Endothelial cell of umbilical vein (primary cell): ENCODE measurements around the gene PPP3CA. TPM values are rescaled to one million over a fixed set of nuclear protein-coding genes. Genes with fewer than 3 reads are reported as not detected.

Experiments used
- BruUV-seq: library from RNA; stranded (reverse); fragments of 400-500 nt; replicated peaks from 2 replicates; lab custom pipeline; 2021; lab: Mats Ljungman, UMichigan
- CTCF ChIA-PET: fragments of 300-600, 350-600 bp; sonication (Branson Sonifier 250); formaldehyde crosslinking; loops from one replicate; lab custom pipeline; 2021; ENCODE audit warnings: antibody characterized with exemption, inconsistent platforms; lab: Charles Lee
- POLR2A ChIA-PET: fragments of 300-600, 350-600 bp; sonication (Branson Sonifier 250); formaldehyde crosslinking; loops from one replicate; lab custom pipeline; 2021; ENCODE audit warnings: antibody characterized with exemption, inconsistent platforms; lab: Charles Lee
- DNase-seq: peaks from one replicate; pipeline ENCODE4 v3.0.0-alpha.2; 2011; ENCODE audit warnings: low read depth, low spot score
- FAIRE-seq: peaks from 2 replicates; lab custom pipeline; 2011; peaks lifted over from hg19 to GRCh38; lab: Jason Lieb, UNC
- H2AFZ ChIP-seq: 2 replicates; pipeline ENCODE4 v1.6.0; 2012; ENCODE audit warnings: low read depth, low read length, control low read depth, inconsistent platforms
- H3K27ac ChIP-seq: 2 replicates; pipeline ENCODE4 v1.5.1; 2011; ENCODE audit warnings: low read depth, mild to moderate bottlenecking, control low read depth, low read length, moderate library complexity; ENCODE audit not compliant: insufficient read depth
- H3K27me3 ChIP-seq, 2 experiments: 2 replicates each; pipeline versions ENCODE4 v1.6.0 to v1.6.1; 2011; ENCODE audit warnings: low read length in 2 of 2, mixed read lengths in 1 of 2; ENCODE audit not compliant: control insufficient read depth in 2 of 2, insufficient read depth in 2 of 2
- H3K36me3 ChIP-seq, 2 experiments: 2 replicates in 1 of 2; 3 replicates in 1 of 2; pipeline ENCODE4 v1.5.1; 2011; ENCODE audit warnings: low read length in 2 of 2, mild to moderate bottlenecking in 1 of 2, moderate library complexity in 1 of 2; ENCODE audit not compliant: control insufficient read depth in 2 of 2, insufficient read depth in 2 of 2; ENCODE audit errors: extremely low read depth in 1 of 2
- H3K4me1 ChIP-seq: 3 replicates; pipeline ENCODE4 v1.5.1; 2011; ENCODE audit warnings: mild to moderate bottlenecking, low read length; ENCODE audit not compliant: control insufficient read depth, insufficient read depth; ENCODE audit errors: extremely low read depth
- H3K4me2 ChIP-seq: 2 replicates; pipeline ENCODE4 v1.6.1; 2011; ENCODE audit warnings: low read length, control low read depth, mixed read lengths; ENCODE audit not compliant: insufficient read depth
- H3K4me3 ChIP-seq, 3 experiments: fragments of 200-600 bp in 1 of 3; sonication (generic), shearing (Covaris generic) in 1 of 3; replicated peaks in 1 of 3; 2 replicates each; pipeline ENCODE4 v1.5.1; 2011 to 2016; ENCODE audit warnings: control low read depth in 3 of 3, low read length in 3 of 3, mild to moderate bottlenecking in 2 of 3, inconsistent platforms in 1 of 3, low read depth in 1 of 3, moderate library complexity in 1 of 3; ENCODE audit not compliant: insufficient read depth in 1 of 3
- H3K79me2 ChIP-seq: 2 replicates; pipeline ENCODE4 v1.6.0; 2012; ENCODE audit warnings: low read length, inconsistent platforms; ENCODE audit not compliant: control insufficient read depth, insufficient read depth
- H3K9ac ChIP-seq: replicated peaks from 2 replicates; pipeline ENCODE3; 2011; ENCODE audit warnings: low read length, control low read depth; ENCODE audit not compliant: insufficient read depth; ENCODE audit errors: extremely low read depth
- H3K9me1 ChIP-seq: replicated peaks from 3 replicates; pipeline ENCODE4 v1.6.0; 2011; ENCODE audit warnings: mild to moderate bottlenecking, low read length; ENCODE audit not compliant: control insufficient read depth, insufficient read depth; ENCODE audit errors: extremely low read depth
- H3K9me3 ChIP-seq: replicated peaks from 2 replicates; pipeline ENCODE4 v1.5.1; 2012; ENCODE audit warnings: low read length, inconsistent platforms; ENCODE audit not compliant: control insufficient read depth, insufficient read depth
- H4K20me1 ChIP-seq: replicated peaks from 2 replicates; pipeline ENCODE3; 2011; ENCODE audit warnings: mild to moderate bottlenecking, low read length; ENCODE audit not compliant: control insufficient read depth, insufficient read depth; ENCODE audit errors: extremely low read depth
- EZH2 ChIP-seq: IDR thresholded peaks from 2 replicates; pipeline ENCODE4 v1.6.1; 2012; ENCODE audit warnings: borderline replicate concordance, low read depth, mild to moderate bottlenecking, moderate library complexity, low read length, inconsistent platforms; ENCODE audit not compliant: severe bottlenecking
- FOS ChIP-seq: IDR thresholded peaks from 2 replicates; pipeline ENCODE4 v1.6.1; 2011; ENCODE audit warnings: mild to moderate bottlenecking, low read length, moderate library complexity, borderline replicate concordance; ENCODE audit not compliant: insufficient read depth
- GATA2 ChIP-seq: IDR thresholded peaks from 2 replicates; pipeline ENCODE4 v1.7.0; 2011; ENCODE audit warnings: low read depth, mild to moderate bottlenecking, moderate library complexity, mixed read lengths, low read length; ENCODE audit not compliant: insufficient read length, insufficient read depth
- JUN ChIP-seq: IDR thresholded peaks from 2 replicates; pipeline ENCODE4 v1.6.1; 2011; ENCODE audit warnings: borderline replicate concordance, low read depth; ENCODE audit not compliant: insufficient read length, insufficient read depth
- MAX ChIP-seq: IDR thresholded peaks from 2 replicates; pipeline ENCODE4 v1.6.1; 2011; ENCODE audit not compliant: insufficient read depth, insufficient read length
- MYC ChIP-seq: IDR thresholded peaks from one replicate; pipeline ENCODE4 v1.6.1; 2011; ENCODE audit warnings: mild to moderate bottlenecking, low read depth, low read length
- POLR2A ChIP-seq: IDR thresholded peaks from 2 replicates; pipeline ENCODE4 v1.6.1; 2012; ENCODE audit warnings: low read depth, mild to moderate bottlenecking, control low read depth, low read length
- POLR2AphosphoS5 ChIP-seq: IDR thresholded peaks from 2 replicates; pipeline ENCODE4 v1.6.1; 2012; ENCODE audit warnings: low read depth, mild to moderate bottlenecking, control low read depth, low read length, moderate library complexity; ENCODE audit not compliant: insufficient read depth
- dilution Hi-C: fragments of 300-500 bp; cut with MboI; formaldehyde crosslinking; loops from one replicate; pipeline ENCODE4 v1.15.0; 2019; ENCODE audit warnings: low sequenced_read_pairs; ENCODE audit not compliant: extremely low pct_ligation_motif_present
- intact Hi-C: fragments of 100-400 bp; cut with micrococcal nuclease; formaldehyde crosslinking; loops from one replicate; pipeline ENCODE4 v1.10.0; 2022
- polyA plus RNA-seq, 4 experiments: library from polyadenylated mRNA; depleted of rRNA in 3 of 4; stranded (reverse) in 3 of 4; unstranded in 1 of 4; fragments of >200 nt; gene quantifications; 2 replicates each; pipeline versions ENCODE4 v1.2.1 to v1.2.3, GENCODE V29; 2011 to 2012; ENCODE audit warnings: missing spikeins in 1 of 4
- total RNA-seq: library from RNA; stranded (reverse); gene quantifications from 2 replicates; pipeline ENCODE4 v1.2.3, GENCODE V29; 2021
- TF ChIP-seq, protein P1 (sequence below), 2 donors: IDR thresholded peaks; 1 replicate in 1 of 2; 2 replicates in 1 of 2; pipeline ENCODE4 v1.5.1; 2011; ENCODE audit warnings: low read length in 2 of 2, mild to moderate bottlenecking in 2 of 2, moderate library complexity in 2 of 2, control low read depth in 1 of 2, inconsistent platforms in 1 of 2, low read depth in 1 of 2; ENCODE audit not compliant: insufficient read depth in 1 of 2; ENCODE audit errors: extremely low read depth in 1 of 2

The PPP3CA gene
- total and polyA plus RNA-seq, 2 donors (not counting 3 experiments of a cell fraction or from before 2014, with no cell fraction given), result 7.0 to 43.3 TPM

DNA sequence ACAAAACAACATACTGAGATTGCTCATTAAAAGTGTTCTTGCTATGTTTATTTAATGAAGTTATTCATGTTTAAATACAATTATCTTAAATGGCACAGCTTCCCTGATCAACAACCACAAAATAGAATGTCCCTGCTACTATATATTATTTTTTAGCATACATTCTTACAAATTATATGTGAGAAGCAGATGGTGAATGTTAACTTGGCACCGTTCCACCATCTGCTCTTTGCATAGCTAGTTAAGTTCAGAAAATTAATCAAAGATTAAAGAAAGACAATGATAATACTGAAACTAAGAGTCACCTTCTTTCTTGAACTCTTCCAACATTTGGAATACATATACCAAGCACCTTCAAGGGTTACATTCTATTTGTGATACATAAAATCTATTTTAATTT, 94.2 kb downstream of the PPP3CA start:
- ChIA-PET POLR2A (no interaction called here), CTCF (interaction anchor here (0.6 to 0.9 kb wide), 2 partner anchors 10 to 215 kb away, joined by 3 to 4 read pairs; no protein-coding TSS in a partner anchor)
- peak; percentile 27 for DNase-seq
- Histone ChIP-seq H3K9me3 (no peaks in the 10 kb centered on the region), H3K4me1 (peaks cover 22% of the 10 kb centered on the region), H3K27ac (no peak overlapping the region), H3K79me2 (peaks cover 2% of the 10 kb centered on the region), H4K20me1 (peaks cover 2% of the 10 kb centered on the region), H3K9ac (no peak overlapping the region), H3K4me3 (no peak overlapping the region), H3K27me3 (no peaks in the 10 kb centered on the region), H3K36me3 (no peaks in the 10 kb centered on the region), H3K9me1 (no peaks in the 10 kb centered on the region), H2AFZ (no peak overlapping the region), H3K4me2 (no peak overlapping the region)
- TF ChIP-seq JUN, result no peak
- no peak for TF ChIP-seq GATA2
- TF ChIP-seq EZH2, result no peak
- TF ChIP-seq, protein P1, sequence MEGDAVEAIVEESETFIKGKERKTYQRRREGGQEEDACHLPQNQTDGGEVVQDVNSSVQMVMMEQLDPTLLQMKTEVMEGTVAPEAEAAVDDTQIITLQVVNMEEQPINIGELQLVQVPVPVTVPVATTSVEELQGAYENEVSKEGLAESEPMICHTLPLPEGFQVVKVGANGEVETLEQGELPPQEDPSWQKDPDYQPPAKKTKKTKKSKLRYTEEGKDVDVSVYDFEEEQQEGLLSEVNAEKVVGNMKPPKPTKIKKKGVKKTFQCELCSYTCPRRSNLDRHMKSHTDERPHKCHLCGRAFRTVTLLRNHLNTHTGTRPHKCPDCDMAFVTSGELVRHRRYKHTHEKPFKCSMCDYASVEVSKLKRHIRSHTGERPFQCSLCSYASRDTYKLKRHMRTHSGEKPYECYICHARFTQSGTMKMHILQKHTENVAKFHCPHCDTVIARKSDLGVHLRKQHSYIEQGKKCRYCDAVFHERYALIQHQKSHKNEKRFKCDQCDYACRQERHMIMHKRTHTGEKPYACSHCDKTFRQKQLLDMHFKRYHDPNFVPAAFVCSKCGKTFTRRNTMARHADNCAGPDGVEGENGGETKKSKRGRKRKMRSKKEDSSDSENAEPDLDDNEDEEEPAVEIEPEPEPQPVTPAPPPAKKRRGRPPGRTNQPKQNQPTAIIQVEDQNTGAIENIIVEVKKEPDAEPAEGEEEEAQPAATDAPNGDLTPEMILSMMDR (IDR thresholded peaks at IDR 0.05; ENCODE audit: extremely low read depth in 1 of 2, insufficient read depth in 1 of 2, low read depth in 1 of 2, low read length in 2 of 2), result no peak
- no peak for TF ChIP-seq MYC
- TF ChIP-seq POLR2AphosphoS5, result no peak
- TF ChIP-seq POLR2A, result no peak
- TF ChIP-seq FOS, result no peak
- TF ChIP-seq MAX, result no peak
- FAIRE-seq, result no peak
- dilution Hi-C loops, result no loop called here
- intact Hi-C loops, result no loop called here
- BruUV-seq, result no TSS peak
